ENCODE results near the gene HLX.

GRCh38 chr1:220926146-220926545, 46.9 kb downstream of the HLX start:
- TF ChIP-seq, protein P1, sequence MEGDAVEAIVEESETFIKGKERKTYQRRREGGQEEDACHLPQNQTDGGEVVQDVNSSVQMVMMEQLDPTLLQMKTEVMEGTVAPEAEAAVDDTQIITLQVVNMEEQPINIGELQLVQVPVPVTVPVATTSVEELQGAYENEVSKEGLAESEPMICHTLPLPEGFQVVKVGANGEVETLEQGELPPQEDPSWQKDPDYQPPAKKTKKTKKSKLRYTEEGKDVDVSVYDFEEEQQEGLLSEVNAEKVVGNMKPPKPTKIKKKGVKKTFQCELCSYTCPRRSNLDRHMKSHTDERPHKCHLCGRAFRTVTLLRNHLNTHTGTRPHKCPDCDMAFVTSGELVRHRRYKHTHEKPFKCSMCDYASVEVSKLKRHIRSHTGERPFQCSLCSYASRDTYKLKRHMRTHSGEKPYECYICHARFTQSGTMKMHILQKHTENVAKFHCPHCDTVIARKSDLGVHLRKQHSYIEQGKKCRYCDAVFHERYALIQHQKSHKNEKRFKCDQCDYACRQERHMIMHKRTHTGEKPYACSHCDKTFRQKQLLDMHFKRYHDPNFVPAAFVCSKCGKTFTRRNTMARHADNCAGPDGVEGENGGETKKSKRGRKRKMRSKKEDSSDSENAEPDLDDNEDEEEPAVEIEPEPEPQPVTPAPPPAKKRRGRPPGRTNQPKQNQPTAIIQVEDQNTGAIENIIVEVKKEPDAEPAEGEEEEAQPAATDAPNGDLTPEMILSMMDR (IDR thresholded peaks at IDR 0.05): no peak
- no peak for TF ChIP-seq POLR2AphosphoS5 (IDR thresholded peaks at IDR 0.05; ENCODE audit: low read depth, low read length)
